ENCODE results near the gene ARHGAP19.
A peak's percentile ranks its signal among the peaks of the same experiment; 100 is the strongest.

Gene ARHGAP19

DNA sequence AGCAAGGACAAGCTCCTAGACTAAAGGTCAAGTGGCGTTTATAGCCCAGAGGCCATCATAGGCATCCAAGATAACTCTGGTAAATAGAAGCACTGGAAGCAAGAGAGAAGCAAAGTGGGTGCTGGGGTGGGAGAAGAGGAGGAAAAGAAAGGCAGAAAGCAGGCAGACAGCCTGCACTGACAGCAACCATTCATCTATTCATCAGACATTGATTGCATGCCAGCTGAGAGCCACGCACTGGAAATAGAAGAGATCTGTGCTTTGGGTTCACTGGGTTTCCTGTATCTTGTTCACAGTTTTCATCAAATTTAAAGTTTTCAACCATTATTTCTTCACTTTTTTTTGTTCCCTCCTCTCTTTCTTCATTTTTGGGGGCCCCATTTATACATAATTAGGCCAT is 102.0 kb downstream of the ARHGAP19 start:
- no peak for DNase-seq

DNA sequence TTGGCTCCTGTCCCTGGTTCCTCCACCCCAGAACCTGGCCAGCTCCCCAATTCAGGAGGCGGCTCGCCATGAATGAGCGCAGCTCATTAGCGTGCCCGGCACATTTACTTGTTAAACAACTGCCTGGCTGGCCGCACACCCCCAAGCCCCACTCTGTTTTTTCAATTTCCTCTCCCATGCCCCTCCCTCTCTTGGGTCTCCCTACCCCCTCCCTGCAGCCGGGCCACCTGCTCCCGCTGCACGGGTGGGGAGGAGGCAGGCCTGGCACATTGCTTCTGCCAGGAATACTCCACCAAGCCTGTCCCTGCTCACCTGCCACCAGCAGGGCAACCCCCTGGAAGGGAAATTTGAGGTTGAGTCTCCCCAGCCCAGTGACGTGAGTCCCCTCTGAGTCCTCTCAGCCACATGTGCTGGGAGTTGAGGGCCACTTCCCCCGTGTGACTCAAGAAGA is 104.2 kb downstream of the ARHGAP19 start:
- DNase-seq = peak; percentile 57

DNA sequence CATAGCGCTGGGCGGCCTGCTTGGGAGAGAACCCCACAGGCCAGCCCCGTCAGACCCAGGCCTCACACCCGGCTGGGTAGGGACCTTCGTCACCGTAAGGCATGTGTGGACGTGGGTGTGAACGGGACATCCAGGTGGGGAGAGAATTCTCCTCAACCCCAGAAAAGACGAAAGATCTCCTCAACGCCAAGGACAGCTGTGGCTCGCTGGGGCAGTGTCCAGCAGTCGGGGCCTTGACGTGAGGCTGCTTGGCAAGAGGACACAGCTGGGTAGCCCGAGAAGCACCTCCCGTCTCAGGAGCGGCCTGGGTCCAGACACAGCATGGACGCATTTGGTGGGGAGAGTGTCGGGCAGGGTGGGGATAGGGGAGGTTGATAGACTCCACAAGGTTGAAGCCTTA is 105.5 kb downstream of the ARHGAP19 start:
- DNase-seq = no peak

DNA sequence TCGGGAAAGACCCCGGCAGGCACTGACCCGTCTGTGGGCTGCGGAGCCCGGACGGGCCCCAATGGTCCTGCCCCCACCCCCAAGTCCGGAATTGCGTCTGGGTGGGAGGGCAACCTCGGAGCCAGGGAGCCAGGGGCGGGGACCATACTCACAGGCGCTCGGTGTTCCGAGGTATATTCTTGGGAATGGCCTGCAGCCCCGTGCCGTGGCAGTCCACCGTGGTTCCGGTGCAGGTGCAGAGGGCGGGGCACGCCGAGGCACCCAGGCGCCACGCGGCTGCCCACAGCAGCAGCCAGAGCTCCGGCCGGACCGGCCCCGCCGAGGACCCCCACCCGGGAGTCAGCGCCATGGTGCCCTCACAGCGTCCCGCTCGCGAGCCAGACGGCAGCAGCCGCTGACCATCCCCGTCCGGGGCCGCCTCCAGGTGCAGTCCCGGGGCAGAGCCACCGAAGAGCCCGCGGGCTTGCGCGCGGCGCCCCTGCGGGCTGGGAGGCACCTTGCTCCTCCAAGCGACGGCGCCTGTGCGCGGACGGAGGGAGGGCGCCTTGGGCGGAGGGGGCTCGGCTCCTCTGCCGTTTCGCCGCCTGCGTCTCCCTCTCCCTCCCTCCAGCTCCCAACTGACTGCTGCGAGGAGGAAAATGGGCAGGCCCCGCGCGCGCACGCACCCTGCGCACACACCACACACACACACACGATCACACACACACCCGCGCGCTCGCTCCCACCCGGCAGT is 106.9 kb downstream of the ARHGAP19 start, which contains the start of gene SLIT1:
Gene SLIT1 (minus strand): TSS at position 634 of the 733 bp plus-strand sequence. CDS start 285 bp downstream, at position 349.
- peak; percentile 82 for DNase-seq

DNA sequence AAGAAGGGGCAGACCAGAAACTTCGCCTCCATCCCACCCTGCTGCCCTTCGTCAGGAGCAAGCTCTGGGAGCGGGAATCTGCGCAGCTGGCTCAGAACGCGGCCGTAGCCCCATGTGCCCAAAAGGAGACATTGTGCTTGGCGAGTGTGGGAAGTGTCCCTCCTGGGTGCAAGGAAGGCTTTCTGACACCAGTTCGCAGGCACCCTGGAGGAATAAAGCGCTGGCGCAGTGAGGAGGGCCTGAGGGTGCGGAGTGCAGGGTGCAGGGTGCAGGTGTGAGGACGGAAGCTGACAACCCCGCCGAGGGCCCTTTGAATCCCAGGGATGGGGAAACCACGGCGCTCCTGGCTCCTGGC is 107.5 kb downstream of the ARHGAP19 start:
- DNase-seq = peak; percentile 26

DNA sequence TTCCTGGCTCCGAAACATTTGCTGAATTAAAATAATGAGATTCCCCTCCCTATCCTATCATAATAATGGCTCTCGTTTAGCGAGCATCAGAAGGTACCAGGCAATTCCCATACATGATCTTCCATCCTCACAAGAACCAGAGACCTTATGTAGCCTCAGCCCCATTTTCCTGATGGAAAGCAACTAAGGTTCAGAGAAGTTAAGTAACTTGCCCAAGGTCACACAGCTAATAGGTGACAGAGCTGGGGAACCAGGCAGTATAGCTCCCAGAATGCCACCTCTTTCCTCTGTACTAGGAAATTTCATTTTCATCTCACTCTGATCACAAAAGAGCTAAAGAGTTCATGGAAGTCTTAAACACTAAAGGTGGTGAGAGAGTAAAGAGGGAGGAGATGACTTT is 109.1 kb downstream of the ARHGAP19 start:
- no peak for DNase-seq

DNA sequence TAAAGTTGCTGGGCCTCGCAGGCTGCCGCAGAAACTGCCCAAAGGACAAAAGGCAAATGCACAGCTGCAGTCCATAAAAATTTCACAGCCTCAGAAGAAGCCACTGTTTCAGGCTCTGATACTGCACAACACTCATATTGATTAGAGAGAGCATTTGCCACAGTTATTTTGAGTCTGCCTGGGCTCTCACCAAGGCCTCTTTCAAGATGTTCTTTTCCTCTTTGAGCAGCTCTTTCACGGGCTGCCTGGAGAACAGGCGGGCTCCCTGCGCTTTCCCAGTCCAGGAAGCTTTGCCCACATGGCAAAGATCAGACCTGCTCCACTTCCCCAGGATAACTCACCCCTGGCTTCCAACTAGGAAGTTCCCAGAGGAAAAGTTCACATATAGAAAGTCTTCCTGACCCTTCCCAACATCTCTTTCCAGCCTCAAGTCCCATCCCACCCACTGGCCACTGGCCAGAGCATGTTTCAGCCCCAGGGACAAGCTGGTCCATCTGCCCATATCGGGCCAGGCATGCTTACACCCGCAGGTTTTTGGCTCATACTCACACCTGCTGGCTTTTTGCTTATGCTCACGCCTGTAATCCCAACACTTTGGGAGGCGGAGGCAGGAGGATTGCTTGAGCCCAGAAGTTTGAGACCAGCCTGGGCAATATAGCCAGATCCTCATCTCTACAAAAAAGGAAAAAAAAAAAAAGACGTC is 110.0 kb downstream of the ARHGAP19 start:
- peak; percentile 20 for DNase-seq

DNA sequence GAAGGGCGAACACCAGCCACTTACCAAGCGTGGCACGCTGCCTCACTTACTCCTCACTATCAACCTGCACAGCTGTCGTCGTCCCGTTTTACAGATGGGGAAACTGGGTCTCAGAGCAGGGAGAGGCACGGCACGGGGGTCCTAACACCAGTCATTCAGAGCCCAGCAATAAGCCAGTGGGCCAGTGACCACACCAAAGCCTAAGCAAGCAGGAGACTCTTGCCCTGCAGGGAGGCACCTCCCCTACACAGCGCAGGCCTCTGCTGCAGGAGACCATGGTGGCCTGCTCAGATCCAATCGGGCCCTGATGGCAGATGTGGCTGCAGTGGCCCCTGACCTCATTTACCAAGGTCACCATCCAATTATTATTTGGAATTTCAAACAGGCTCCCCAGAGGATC is 111.5 kb downstream of the ARHGAP19 start:
- DNase-seq = peak; percentile 41

DNA sequence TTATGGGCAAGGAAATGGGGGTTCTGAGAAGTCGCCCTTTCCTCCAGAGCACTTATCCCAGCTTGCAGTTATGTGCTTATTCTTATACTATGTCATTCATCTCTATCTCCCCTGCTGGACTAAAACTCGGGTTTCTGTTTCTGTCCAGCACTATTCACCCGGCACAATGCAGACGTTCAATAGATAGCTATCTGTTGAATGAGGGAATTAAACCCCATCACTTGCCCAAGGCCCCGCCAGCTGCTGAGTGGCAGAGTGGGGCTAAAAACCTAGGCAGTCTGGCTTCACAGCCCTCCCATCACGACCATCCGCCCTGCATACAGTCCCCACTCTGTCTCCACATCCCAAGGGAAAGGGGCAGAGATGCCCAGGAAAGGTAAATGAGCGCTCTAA is 112.1 kb downstream of the ARHGAP19 start:
- peak; percentile 69 for DNase-seq

DNA sequence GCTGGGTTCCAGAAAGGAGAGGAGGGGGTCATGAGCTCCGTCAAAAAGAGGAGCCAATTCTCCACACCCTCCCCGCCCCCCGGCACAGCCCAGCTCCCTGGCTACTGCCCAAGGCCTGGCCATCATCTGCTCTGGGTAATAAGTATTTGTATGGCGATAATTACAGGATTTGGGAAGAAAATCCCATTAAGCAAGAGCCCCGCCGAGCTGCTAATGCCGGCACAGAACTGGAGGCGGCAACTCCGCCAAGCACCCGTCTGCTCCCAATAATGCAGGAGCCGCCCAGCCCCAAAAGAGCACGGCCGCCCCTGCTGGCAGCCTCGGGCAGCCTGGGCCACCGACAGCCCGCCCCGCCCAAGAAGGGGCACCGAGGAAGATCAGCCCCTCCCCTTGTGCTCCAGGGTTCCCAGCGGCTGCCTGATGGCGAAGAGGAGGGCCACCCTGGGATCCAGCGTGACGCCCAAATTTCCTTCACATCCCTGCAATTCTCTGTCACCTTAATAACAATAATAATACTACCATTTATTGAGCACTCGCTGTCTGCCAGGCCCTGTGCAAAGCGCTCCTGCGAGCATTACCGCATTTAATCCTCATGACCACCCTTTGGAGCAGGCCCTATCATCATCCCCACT is 112.6 kb downstream of the ARHGAP19 start:
- DNase-seq = peak; percentile 97

DNA sequence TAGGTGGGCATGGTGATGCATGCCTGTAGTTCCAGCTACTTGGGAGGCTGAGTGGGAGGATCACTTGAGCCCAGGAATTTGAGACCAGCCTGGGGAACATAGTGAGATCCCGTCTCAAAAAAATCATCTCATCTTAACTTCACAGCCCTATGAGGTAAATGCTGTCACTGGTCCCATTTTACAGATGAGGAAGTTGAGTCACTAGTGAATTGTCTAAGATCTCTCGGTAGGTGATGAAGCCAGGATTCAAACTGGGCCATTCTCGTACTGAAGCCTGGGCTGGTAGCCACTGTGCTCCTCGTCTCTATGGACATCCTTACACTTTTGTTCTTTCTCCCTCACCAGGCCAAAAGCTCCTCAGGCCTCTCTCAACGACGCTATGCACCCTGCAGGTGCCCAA is 113.1 kb downstream of the ARHGAP19 start:
- DNase-seq = no peak

DNA sequence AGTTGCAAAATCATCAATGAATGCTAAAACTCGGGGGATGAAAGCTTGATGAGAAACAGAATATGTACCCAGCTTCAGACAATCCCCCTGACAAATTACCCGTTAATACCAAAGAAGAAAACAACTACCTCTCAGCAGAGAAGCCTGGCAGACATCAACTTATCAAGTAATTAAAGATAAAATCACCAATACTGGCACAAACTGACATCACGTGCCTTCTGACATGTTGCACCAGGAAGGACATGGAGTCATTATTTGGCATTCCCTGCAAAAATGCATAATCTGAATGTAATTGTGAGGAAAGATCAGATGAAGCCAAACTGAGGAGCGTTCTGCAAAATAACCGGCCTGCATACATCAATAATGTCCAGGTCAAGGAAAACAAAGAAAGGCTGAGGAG is 114.4 kb downstream of the ARHGAP19 start:
- no peak for DNase-seq

DNA sequence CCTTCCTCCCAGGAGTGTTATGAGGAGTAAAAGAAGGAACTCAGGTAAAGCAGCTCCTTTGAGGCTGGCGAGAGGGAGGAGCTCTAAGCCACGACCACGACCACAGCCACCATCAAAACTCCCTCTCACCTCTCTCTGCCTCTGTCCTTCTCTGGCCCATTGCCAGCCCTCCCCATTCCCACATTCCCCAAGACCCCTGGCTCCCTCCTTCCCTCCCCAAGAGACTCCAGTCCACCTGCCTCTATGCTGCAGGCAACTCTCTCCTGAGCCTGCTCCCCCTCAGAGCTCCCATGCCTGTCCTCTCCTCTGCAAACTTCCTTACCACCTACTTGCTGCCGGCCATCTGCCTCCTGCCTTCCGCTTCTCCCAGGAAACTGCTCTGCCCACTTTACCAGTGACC is 116.2 kb downstream of the ARHGAP19 start:
- DNase-seq = peak; percentile 23

DNA sequence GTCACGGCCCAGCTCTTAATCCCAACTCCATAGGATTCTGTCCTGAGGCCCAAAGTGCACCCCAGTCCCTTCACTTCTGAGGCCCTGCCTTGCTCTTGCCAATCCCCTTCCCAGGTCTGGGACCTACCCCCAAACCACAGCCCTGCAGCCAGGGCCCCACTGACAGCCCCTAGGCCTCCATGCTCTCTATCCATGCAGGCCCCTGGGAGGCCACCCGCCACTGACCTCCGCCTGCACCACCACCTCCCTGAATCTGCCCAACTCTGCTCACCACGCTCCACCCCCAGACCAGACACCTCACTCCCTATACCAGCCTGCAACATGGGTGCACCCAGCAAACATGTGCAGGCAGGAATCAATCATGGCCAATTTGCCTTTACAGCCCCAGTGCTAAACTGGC is 116.9 kb downstream of the ARHGAP19 start:
- no peak for DNase-seq

DNA sequence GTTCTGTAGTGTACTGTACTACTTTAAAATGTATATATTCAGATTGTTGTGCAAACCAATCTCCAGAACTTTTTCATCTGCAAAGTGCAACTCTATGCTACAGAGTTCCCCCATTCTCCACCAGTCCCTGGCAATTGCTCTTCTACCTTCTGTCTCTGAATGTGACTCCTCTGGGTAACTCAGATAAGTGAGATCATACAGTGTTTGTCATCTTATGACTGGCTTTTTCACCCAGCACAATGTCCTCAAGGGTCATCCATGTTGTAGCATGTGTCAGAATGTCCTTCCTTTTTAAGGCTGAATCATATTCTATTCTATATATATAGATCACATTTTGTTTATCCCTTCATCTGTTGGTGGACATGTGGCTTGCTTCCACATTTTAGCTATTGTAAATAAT is 117.5 kb downstream of the ARHGAP19 start:
- DNase-seq = no peak

DNA sequence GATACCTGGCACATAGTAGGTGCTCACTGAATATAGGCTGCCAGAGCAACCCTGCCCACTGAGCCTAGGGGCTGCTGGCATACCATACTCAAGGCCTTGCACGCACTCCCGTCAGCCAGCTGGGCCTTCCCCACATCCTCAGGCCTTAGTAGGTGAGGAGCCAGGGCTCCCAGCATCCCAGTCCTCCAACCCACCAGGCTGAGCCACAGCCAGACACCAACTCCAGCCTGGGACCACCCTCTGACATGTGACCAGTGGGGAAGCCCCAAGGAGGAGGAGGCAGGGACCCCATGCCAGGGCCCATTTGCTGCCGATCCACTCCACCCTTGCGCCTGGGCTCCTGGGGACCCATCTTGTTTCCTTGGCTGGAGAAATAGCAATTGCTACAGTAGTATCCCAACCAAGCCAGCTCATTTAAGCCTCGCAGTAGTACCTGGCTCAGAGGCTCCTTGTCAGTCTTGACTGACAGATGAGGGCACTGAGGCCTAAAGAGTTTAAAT is 118.1 kb downstream of the ARHGAP19 start:
- DNase-seq = peak; percentile 5

DNA sequence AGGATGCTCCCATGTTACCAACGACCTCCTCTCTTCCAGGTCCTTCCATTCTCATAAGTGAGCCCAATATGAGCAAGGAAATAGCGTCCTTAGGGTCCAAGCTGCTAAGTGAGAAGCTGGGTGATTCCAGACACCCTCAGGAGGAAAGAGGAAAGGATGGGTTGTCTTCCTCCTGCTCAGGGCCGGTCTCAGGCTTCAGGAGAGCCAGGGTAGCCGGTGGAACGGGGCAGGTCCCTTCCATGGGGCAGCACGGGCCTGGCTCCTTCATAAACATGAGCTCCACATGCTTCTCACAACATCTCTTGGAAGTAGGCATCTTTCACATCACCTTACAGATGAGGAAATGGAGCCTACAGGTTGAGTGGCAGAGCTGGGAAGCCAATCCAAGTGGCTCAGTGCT is 119.4 kb downstream of the ARHGAP19 start:
- peak; percentile 16 for DNase-seq
